WTC11 (cell line): ENCODE measurements around the gene OCA2. TPM values are rescaled to one million over a fixed set of nuclear protein-coding genes. Genes with fewer than 3 reads are reported as not detected.

Source experiments
- ATAC-seq: fragments of 200-7000 bp; cut with Tn5 transposase; 2 replicates; pipeline ENCODE4 v1.10.0; 2021; ENCODE audit warnings: mild to moderate bottlenecking, moderate library complexity
- CTCF ChIA-PET: fragments of 300-600 bp; sonication (Branson Sonifier 250); formaldehyde crosslinking; loops from one replicate; lab custom pipeline; 2021; ENCODE audit warnings: antibody characterized with exemption; lab: Charles Lee
- POLR2A ChIA-PET: fragments of 350-600 bp; sonication (Branson Sonifier 250); formaldehyde crosslinking; loops from one replicate; lab custom pipeline; 2021; ENCODE audit warnings: antibody characterized with exemption; lab: Charles Lee
- DNase-seq: peaks from one replicate; pipeline ENCODE4 v3.0.0; 2021; ENCODE audit warnings: low spot score
- H3K27ac Mint-ChIP-seq: 2 replicates; pipeline ENCODE4 v1.8.0; 2021; ENCODE audit warnings: mixed read lengths
- H3K27me3 Mint-ChIP-seq: 2 replicates; pipeline ENCODE4 v1.8.0; 2021; ENCODE audit warnings: low read depth, mild to moderate bottlenecking, moderate library complexity, mixed read lengths
- H3K36me3 Mint-ChIP-seq: 2 replicates; pipeline ENCODE4 v1.8.0; 2021; ENCODE audit warnings: mixed read lengths
- H3K4me1 Mint-ChIP-seq: 2 replicates; pipeline ENCODE4 v1.8.0; 2022; ENCODE audit warnings: mixed read lengths
- H3K4me3 Mint-ChIP-seq: 2 replicates; pipeline ENCODE4 v1.8.0; 2021; ENCODE audit warnings: mild to moderate bottlenecking, moderate library complexity, mixed read lengths
- H3K9me3 Mint-ChIP-seq: 2 replicates; pipeline ENCODE4 v1.8.0; 2021; ENCODE audit warnings: mixed read lengths
- ATF2 ChIP-seq: sonication (generic); formaldehyde crosslinking; IDR thresholded peaks from 2 replicates; pipeline ENCODE4 v1.8.1; 2022; ENCODE audit warnings: low read depth, missing genetic modification reagents, borderline replicate concordance
- EMX1 ChIP-seq: fragments of 250-450 bp; sonication (Bioruptor Pico); IDR thresholded peaks from 2 replicates; pipeline ENCODE4 v1.8.0; 2021; ENCODE audit warnings: mild to moderate bottlenecking
- FOXP4 ChIP-seq: sonication (generic); formaldehyde crosslinking; IDR thresholded peaks from 2 replicates; pipeline ENCODE4 v1.8.0; 2022; ENCODE audit warnings: mild to moderate bottlenecking, missing genetic modification reagents
- GRHL2 ChIP-seq: fragments of 250-450 bp; sonication (Bioruptor Pico); IDR thresholded peaks from 2 replicates; pipeline ENCODE4 v1.8.0; 2022; ENCODE audit warnings: mild to moderate bottlenecking, moderate library complexity; ENCODE audit not compliant: insufficient replicate concordance, severe bottlenecking
- KAT7 ChIP-seq: sonication (generic); formaldehyde crosslinking; IDR thresholded peaks from 2 replicates; pipeline ENCODE4 v1.8.1; 2023; ENCODE audit warnings: missing genetic modification reagents, mild to moderate bottlenecking, borderline replicate concordance
- NFE2L1 ChIP-seq: sonication (generic); formaldehyde crosslinking; IDR thresholded peaks from 2 replicates; pipeline ENCODE4 v1.8.1; 2023; ENCODE audit warnings: missing genetic modification reagents
- NR1H2 ChIP-seq: sonication (generic); formaldehyde crosslinking; IDR thresholded peaks from 2 replicates; pipeline ENCODE4 v1.9.0; 2021; ENCODE audit warnings: mild to moderate bottlenecking, moderate library complexity, missing genetic modification reagents
- OVOL2 ChIP-seq: fragments of 250-450 bp; sonication (Bioruptor Pico); IDR thresholded peaks from 2 replicates; pipeline ENCODE4 v1.9.0; 2021; ENCODE audit warnings: mild to moderate bottlenecking, borderline replicate concordance
- PRRX2 ChIP-seq: fragments of 250-450 bp; sonication (Bioruptor Pico); IDR thresholded peaks from 2 replicates; pipeline ENCODE4 v1.8.0; 2021; ENCODE audit warnings: mild to moderate bottlenecking
- TCF7 ChIP-seq: sonication (generic); formaldehyde crosslinking; IDR thresholded peaks from 2 replicates; pipeline ENCODE4 v1.8.0; 2022; ENCODE audit warnings: mild to moderate bottlenecking, low read depth, missing genetic modification reagents, moderate library complexity
- TP53 ChIP-seq: sonication (generic); formaldehyde crosslinking; IDR thresholded peaks from 2 replicates; pipeline ENCODE4 v1.8.1; 2023; ENCODE audit warnings: mild to moderate bottlenecking, missing genetic modification reagents
- ZNF138 ChIP-seq: sonication (generic); formaldehyde crosslinking; conservative IDR thresholded peaks from 2 replicates; pipeline ENCODE4 v1.8.1; 2022; ENCODE audit warnings: mild to moderate bottlenecking, moderate library complexity, missing genetic modification reagents
- ZNF232 ChIP-seq: sonication (generic); formaldehyde crosslinking; IDR thresholded peaks from 2 replicates; pipeline ENCODE4 v1.8.0; 2022; ENCODE audit warnings: mild to moderate bottlenecking, missing genetic modification reagents
- ZNF423 ChIP-seq: fragments of 250-450 bp; sonication (Bioruptor Pico); IDR thresholded peaks from 2 replicates; pipeline ENCODE4 v2.1.2; 2022; ENCODE audit warnings: mild to moderate bottlenecking, moderate library complexity
- ZNF425 ChIP-seq: fragments of 250-450 bp; sonication (Bioruptor Pico); conservative IDR thresholded peaks from 2 replicates; pipeline ENCODE4 v1.9.0; 2021; ENCODE audit warnings: mild to moderate bottlenecking
- total RNA-seq: library from RNA; stranded (reverse); gene quantifications from 3 replicates; pipeline ENCODE4 v1.2.3, GENCODE V29; 2021
- TF ChIP-seq, protein P1 (sequence below): sonication (generic); formaldehyde crosslinking; IDR thresholded peaks from 2 replicates; pipeline ENCODE4 v1.8.1; 2023; ENCODE audit warnings: mild to moderate bottlenecking, moderate library complexity, missing genetic modification reagents
- TF ChIP-seq, protein P2 (sequence below): sonication (generic); formaldehyde crosslinking; IDR thresholded peaks from 2 replicates; pipeline ENCODE4 v1.8.0; 2023; ENCODE audit warnings: mild to moderate bottlenecking, missing genetic modification reagents
- TF ChIP-seq, protein P3 (sequence below): sonication (generic); formaldehyde crosslinking; conservative IDR thresholded peaks from 2 replicates; pipeline ENCODE4 v1.8.1; 2022; ENCODE audit warnings: mild to moderate bottlenecking, missing genetic modification reagents
- TF ChIP-seq, protein P4 (sequence below): sonication (generic); formaldehyde crosslinking; IDR thresholded peaks from 2 replicates; pipeline ENCODE4 v1.8.1; 2023; ENCODE audit warnings: mild to moderate bottlenecking, missing genetic modification reagents, moderate library complexity

Gene OCA2
- total RNA-seq, 1 experiment from 2014 or later: 0.39 TPM

GRCh38 chr15:27889258-27889657, 209.9 kb downstream of the OCA2 start (continued):
- TF ChIP-seq, protein P1, sequence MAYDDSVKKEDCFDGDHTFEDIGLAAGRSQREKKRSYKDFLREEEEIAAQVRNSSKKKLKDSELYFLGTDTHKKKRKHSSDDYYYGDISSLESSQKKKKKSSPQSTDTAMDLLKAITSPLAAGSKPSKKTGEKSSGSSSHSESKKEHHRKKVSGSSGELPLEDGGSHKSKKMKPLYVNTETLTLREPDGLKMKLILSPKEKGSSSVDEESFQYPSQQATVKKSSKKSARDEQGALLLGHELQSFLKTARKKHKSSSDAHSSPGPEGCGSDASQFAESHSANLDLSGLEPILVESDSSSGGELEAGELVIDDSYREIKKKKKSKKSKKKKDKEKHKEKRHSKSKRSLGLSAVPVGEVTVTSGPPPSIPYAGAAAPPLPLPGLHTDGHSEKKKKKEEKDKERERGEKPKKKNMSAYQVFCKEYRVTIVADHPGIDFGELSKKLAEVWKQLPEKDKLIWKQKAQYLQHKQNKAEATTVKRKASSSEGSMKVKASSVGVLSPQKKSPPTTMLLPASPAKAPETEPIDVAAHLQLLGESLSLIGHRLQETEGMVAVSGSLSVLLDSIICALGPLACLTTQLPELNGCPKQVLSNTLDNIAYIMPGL (CRISPR knock-in tag): no peak
- no peak for TF ChIP-seq OVOL2 (CRISPR knock-in tag)
- TF ChIP-seq, all 79 proteins: peak for 0

DNA sequence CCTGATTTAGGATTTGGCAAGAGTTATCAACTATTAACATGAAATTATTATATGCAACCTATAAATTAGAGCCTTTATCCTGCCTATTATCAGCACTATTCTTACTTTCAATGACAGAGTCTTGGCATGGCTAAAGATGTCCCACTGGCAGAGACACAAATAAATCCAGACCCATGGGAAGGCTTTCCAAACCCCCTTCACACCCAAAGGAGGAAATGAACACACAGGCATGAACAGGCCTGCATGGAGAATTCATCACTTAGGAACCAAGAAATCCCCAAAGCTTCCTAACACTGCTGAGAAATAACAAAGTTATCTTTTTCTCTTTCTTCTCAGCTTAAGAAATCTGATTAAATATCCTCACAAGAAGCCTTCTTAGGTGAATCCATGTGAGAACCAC, 213.9 kb downstream of the OCA2 start:
- Mint-ChIP-seq H3K4me1 (no peaks in the 10 kb centered on the region), H3K9me3 (peaks cover 56% of the 10 kb centered on the region)
- POLR2A ChIA-PET: no interaction called here

More for the DNA sequence above, 213.9 kb downstream of the OCA2 start:
- peaks cover 3% of the 10 kb centered on the region; the same call in 1 of the 2 replicates for H3K27me3 Mint-ChIP-seq
- CTCF ChIA-PET: no interaction called here
- H3K4me3 Mint-ChIP-seq: no peak overlapping the region
- DNase-seq: no peak
- TF ChIP-seq GRHL2 (CRISPR knock-in tag) (no peak), ATF2 (CRISPR knock-in tag) (no peak), TCF7 (CRISPR knock-in tag) (no peak), PRRX2 (CRISPR knock-in tag) (no peak), ZNF232 (CRISPR knock-in tag) (no peak), NFE2L1 (CRISPR knock-in tag) (no peak), KAT7 (CRISPR knock-in tag) (no peak), TP53 (CRISPR knock-in tag) (no peak), NR1H2 (CRISPR knock-in tag) (no peak), EMX1 (CRISPR knock-in tag) (no peak), ZNF138 (CRISPR knock-in tag) (no peak), ZNF425 (no peak), FOXP4 (CRISPR knock-in tag) (no peak), ZNF423 (CRISPR knock-in tag) (no peak)
- TF ChIP-seq, protein P2, sequence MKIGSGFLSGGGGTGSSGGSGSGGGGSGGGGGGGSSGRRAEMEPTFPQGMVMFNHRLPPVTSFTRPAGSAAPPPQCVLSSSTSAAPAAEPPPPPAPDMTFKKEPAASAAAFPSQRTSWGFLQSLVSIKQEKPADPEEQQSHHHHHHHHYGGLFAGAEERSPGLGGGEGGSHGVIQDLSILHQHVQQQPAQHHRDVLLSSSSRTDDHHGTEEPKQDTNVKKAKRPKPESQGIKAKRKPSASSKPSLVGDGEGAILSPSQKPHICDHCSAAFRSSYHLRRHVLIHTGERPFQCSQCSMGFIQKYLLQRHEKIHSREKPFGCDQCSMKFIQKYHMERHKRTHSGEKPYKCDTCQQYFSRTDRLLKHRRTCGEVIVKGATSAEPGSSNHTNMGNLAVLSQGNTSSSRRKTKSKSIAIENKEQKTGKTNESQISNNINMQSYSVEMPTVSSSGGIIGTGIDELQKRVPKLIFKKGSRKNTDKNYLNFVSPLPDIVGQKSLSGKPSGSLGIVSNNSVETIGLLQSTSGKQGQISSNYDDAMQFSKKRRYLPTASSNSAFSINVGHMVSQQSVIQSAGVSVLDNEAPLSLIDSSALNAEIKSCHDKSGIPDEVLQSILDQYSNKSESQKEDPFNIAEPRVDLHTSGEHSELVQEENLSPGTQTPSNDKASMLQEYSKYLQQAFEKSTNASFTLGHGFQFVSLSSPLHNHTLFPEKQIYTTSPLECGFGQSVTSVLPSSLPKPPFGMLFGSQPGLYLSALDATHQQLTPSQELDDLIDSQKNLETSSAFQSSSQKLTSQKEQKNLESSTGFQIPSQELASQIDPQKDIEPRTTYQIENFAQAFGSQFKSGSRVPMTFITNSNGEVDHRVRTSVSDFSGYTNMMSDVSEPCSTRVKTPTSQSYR: no peak
- TF ChIP-seq, protein P3, sequence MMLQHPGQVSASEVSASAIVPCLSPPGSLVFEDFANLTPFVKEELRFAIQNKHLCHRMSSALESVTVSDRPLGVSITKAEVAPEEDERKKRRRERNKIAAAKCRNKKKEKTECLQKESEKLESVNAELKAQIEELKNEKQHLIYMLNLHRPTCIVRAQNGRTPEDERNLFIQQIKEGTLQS (CRISPR knock-in tag): no peak
- TF ChIP-seq, protein P4, sequence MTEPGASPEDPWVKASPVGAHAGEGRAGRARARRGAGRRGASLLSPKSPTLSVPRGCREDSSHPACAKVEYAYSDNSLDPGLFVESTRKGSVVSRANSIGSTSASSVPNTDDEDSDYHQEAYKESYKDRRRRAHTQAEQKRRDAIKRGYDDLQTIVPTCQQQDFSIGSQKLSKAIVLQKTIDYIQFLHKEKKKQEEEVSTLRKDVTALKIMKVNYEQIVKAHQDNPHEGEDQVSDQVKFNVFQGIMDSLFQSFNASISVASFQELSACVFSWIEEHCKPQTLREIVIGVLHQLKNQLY (CRISPR knock-in tag): no peak
- TF ChIP-seq, all 79 proteins: peak for 0
- no peak overlapping the region for H3K27ac Mint-ChIP-seq
- peaks cover 36% of the 10 kb centered on the region for H3K36me3 Mint-ChIP-seq
- no peak for ATAC-seq
